K562 (cell line): ENCODE measurements around the gene POLK. TPM values are rescaled to one million over a fixed set of nuclear protein-coding genes. Genes with fewer than 3 reads are reported as not detected.

Experiments used
- ATAC-seq: fragments of 200-7000 bp; cut with Tn5 transposase; 3 replicates; pipeline ENCODE4 v1.9.1; 2020; ENCODE audit warnings: moderate library complexity
- BruUV-seq: library from RNA; stranded (reverse); fragments of 400-500 nt; replicated peaks from 2 replicates; lab custom pipeline; 2021; lab: Mats Ljungman, UMichigan
- CTCF ChIA-PET: fragments of 300-600 bp; formaldehyde crosslinking; extraction: SDS; loops from one replicate; lab custom pipeline; 2021; ENCODE audit warnings: low intra/inter-chr PET ratio; lab: Yijun Ruan, JAX
- POLR2A ChIA-PET: fragments of 300-600, 350-650 bp; sonication (Branson Sonifier 250); formaldehyde crosslinking; extraction: SDS; loops from one replicate; lab custom pipeline; 2021; ENCODE audit warnings: antibody characterized with exemption, inconsistent platforms; lab: Yijun Ruan, JAX
- DNase-seq, 4 experiments: peaks; one replicate each; pipeline versions ENCODE4 v3.0.0 to v3.0.0-alpha.2; 2011 to 2018; ENCODE audit warnings: low spot score in 3 of 4, mixed read lengths in 3 of 4; ENCODE audit errors: extremely low read depth in 1 of 4
- FAIRE-seq: peaks from 2 replicates; lab custom pipeline; 2011; peaks lifted over from hg19 to GRCh38; lab: Jason Lieb, UNC
- H2AFZ ChIP-seq: 2 replicates; pipeline ENCODE4 v1.6.0; 2011; ENCODE audit warnings: low read depth, low read length, control low read depth, inconsistent platforms
- H3K27ac ChIP-seq: fragments of 200-600 bp; 3 replicates; pipeline ENCODE4 v1.8.0; 2011; ENCODE audit warnings: low read depth, mild to moderate bottlenecking, control low read depth, inconsistent platforms, low read length, moderate library complexity, mixed read lengths; ENCODE audit errors: extremely low read depth
- H3K27me3 ChIP-seq, 2 experiments: fragments of 300-600 bp in 1 of 2; 2 replicates in 1 of 2; 3 replicates in 1 of 2; pipeline versions ENCODE4 v1.6.0 to v1.8.0; 2011; ENCODE audit warnings: inconsistent platforms in 2 of 2, low read length in 2 of 2, mild to moderate bottlenecking in 1 of 2, mixed read lengths in 1 of 2, moderate library complexity in 1 of 2; ENCODE audit not compliant: control insufficient read depth in 2 of 2, insufficient read depth in 2 of 2
- H3K36me3 ChIP-seq: fragments of 300-600 bp; 3 replicates; pipeline ENCODE4 v1.8.0; 2011; ENCODE audit warnings: mild to moderate bottlenecking, low read length, inconsistent platforms; ENCODE audit not compliant: control insufficient read depth, insufficient read depth
- H3K4me1 ChIP-seq, 2 experiments: fragments of 200-600 bp in 1 of 2; replicated peaks in 1 of 2; 2 replicates in 1 of 2; 3 replicates in 1 of 2; pipeline versions ENCODE4 v1.5.1 to v1.8.0; 2011; ENCODE audit warnings: inconsistent platforms in 2 of 2, low read length in 2 of 2, mild to moderate bottlenecking in 1 of 2, mixed read lengths in 1 of 2, moderate library complexity in 1 of 2; ENCODE audit not compliant: control insufficient read depth in 2 of 2, insufficient read depth in 2 of 2
- H3K4me2 ChIP-seq: 2 replicates; pipeline ENCODE4 v1.6.1; 2011; ENCODE audit warnings: low read length, control low read depth, inconsistent platforms, mixed read lengths; ENCODE audit not compliant: insufficient read depth
- H3K4me3 ChIP-seq: fragments of 200-600 bp; sonication (generic), shearing (Covaris generic); 2 replicates; pipeline ENCODE4 v1.5.1; 2016; ENCODE audit warnings: control low read depth, inconsistent platforms
- H3K79me2 ChIP-seq: fragments of 200-600 bp; 3 replicates; pipeline ENCODE4 v1.8.0; 2011; ENCODE audit warnings: low read length, inconsistent platforms; ENCODE audit not compliant: control insufficient read depth, insufficient read depth
- H3K9ac ChIP-seq, 2 experiments: 2 replicates each; pipeline versions ENCODE4 v1.6.0 to v1.6.1; 2011; ENCODE audit warnings: low read depth in 2 of 2, low read length in 2 of 2, control low read depth in 1 of 2, inconsistent platforms in 1 of 2, mild to moderate bottlenecking in 1 of 2, mixed read lengths in 1 of 2; ENCODE audit not compliant: insufficient read depth in 1 of 2
- H3K9me1 ChIP-seq: one replicate; pipeline ENCODE4 v1.6.0; 2011; ENCODE audit warnings: inconsistent platforms, mild to moderate bottlenecking, low read length, moderate library complexity; ENCODE audit not compliant: control insufficient read depth, insufficient read depth
- H3K9me3 ChIP-seq: replicated peaks from 2 replicates; pipeline ENCODE4 v1.5.1; 2011; ENCODE audit warnings: low read depth, low read length, inconsistent platforms; ENCODE audit not compliant: control insufficient read depth, insufficient read depth
- H4K20me1 ChIP-seq: replicated peaks from 2 replicates; pipeline ENCODE4 v1.6.1; 2011; ENCODE audit warnings: low read length, inconsistent platforms, mixed read lengths; ENCODE audit not compliant: control insufficient read depth, insufficient read depth
- DPF2 ChIP-seq: fragments of 450-650 bp; IDR thresholded peaks from 2 replicates; pipeline ENCODE4 v1.6.1; 2016
- FOS ChIP-seq: IDR thresholded peaks from 3 replicates; pipeline ENCODE4 v1.6.1; 2011; ENCODE audit not compliant: insufficient read length; ENCODE audit errors: extremely low read depth
- HDAC3 ChIP-seq: fragments of 450-650 bp; IDR thresholded peaks from 2 replicates; pipeline ENCODE4 v1.6.1; 2018; ENCODE audit warnings: borderline replicate concordance, mild to moderate bottlenecking, moderate library complexity; ENCODE audit not compliant: partially characterized antibody
- MYC ChIP-seq, 2 experiments: fragments of 250-450 bp in 1 of 2; sonication (Bioruptor Pico) in 1 of 2; IDR thresholded peaks; 2 replicates each; pipeline versions ENCODE4 v1.5.1 to v1.6.1; 2012 to 2021; ENCODE audit warnings: low read depth in 2 of 2, borderline replicate concordance in 1 of 2, improper control_type of control experiment in 1 of 2, low read length in 1 of 2, mild to moderate bottlenecking in 1 of 2, moderate library complexity in 1 of 2
- NFIC ChIP-seq: fragments of 450-650 bp; IDR thresholded peaks from 2 replicates; pipeline ENCODE4 v1.6.1; 2017; ENCODE audit warnings: mild to moderate bottlenecking, inconsistent platforms
- POLR2G ChIP-seq: fragments of 200-400 bp; formaldehyde crosslinking; IDR thresholded peaks from 2 replicates; pipeline ENCODE4 v1.6.1; 2017; ENCODE audit warnings: low read depth, mild to moderate bottlenecking, antibody characterized with exemption, low read length, moderate library complexity
- TBL1XR1 ChIP-seq, 2 experiments: IDR thresholded peaks; 2 replicates each; pipeline ENCODE4 v1.6.1; 2012; ENCODE audit warnings: improper control_type of control experiment in 2 of 2, low read length in 2 of 2, mild to moderate bottlenecking in 1 of 2
- ZNF12 ChIP-seq: sonication (generic); formaldehyde crosslinking; IDR thresholded peaks from 2 replicates; pipeline ENCODE4 v1.4.0; 2020; ENCODE audit warnings: mild to moderate bottlenecking, missing genetic modification reagents
- ZNF197 ChIP-seq: fragments of 200-800 bp; sonication (Bioruptor generic); IDR thresholded peaks from 2 replicates; pipeline ENCODE4 v1.6.1; 2016; ENCODE audit warnings: low read depth, missing genetic modification characterization, missing compliant biosample characterization
- ZNF79 ChIP-seq: fragments of 250-450 bp; sonication (Bioruptor Pico); IDR thresholded peaks from 2 replicates; pipeline ENCODE4 v1.4.0; 2020; ENCODE audit warnings: low read depth, mild to moderate bottlenecking, moderate library complexity
- WGBS: fragments of 100-300 bp; shearing (Covaris generic); methylation state at CpG from one replicate; pipeline ENCODE4 v1.1.6; 2016; ENCODE audit warnings: low coverage, mixed read lengths; ENCODE audit not compliant: insufficient coverage; ENCODE audit errors: missing lambda C conversion rate; 5-methylcytosine and 5-hydroxymethylcytosine counted together
- in situ Hi-C: fragments of 300-500 bp; cut with MboI; formaldehyde crosslinking; loops from 4 replicates; pipeline ENCODE4 v1.15.0; 2018; ENCODE audit warnings: inconsistent platforms, mixed read lengths
- intact Hi-C: fragments of 100-400 bp; cut with micrococcal nuclease; formaldehyde crosslinking; loops from 2 replicates; pipeline ENCODE4 v1.14.2; 2022
- polyA plus RNA-seq, 8 experiments: library from polyadenylated mRNA; depleted of rRNA in 4 of 8; stranded (reverse) in 5 of 8; unstranded in 3 of 8; fragments of >200 nt; fragmentation: Nextera tagmentation in 2 of 8; fragmentation: Illumina TruSeq in 1 of 8; extraction: Ambion mirVana in 2 of 8; extraction: Trizol in 1 of 8; gene quantifications; 2 replicates each; pipeline versions ENCODE4 v1.2.1 to v1.2.3, GENCODE V29; 2011 to 2014; ENCODE audit warnings: inconsistent platforms in 1 of 8, missing spikeins in 1 of 8
- total RNA-seq, 7 experiments: library from RNA; depleted of rRNA in 6 of 7; stranded (reverse); fragments of >200 nt in 6 of 7; fragmentation: Illumina TruSeq in 2 of 7; extraction: Trizol in 2 of 7; gene quantifications; 2 replicates each; pipeline versions ENCODE4 v1.2.1 to v1.2.3, GENCODE V29; 2011 to 2021; ENCODE audit warnings: low replicate concordance in 1 of 7
- TF ChIP-seq, protein P1 (sequence below): sonication (generic); IDR thresholded peaks from 2 replicates; pipeline ENCODE4 v1.6.1; 2016
- TF ChIP-seq, protein P2 (sequence below): fragments of 250-450 bp; sonication (Bioruptor Pico); IDR thresholded peaks from 2 replicates; pipeline ENCODE4 v1.6.1; 2021; ENCODE audit warnings: mild to moderate bottlenecking
- TF ChIP-seq, protein P3 (sequence below): sonication (generic); formaldehyde crosslinking; IDR thresholded peaks from 2 replicates; pipeline ENCODE4 v1.8.1; 2023; ENCODE audit warnings: mild to moderate bottlenecking, missing genetic modification reagents
- TF ChIP-seq, protein P4 (sequence below): sonication (generic); formaldehyde crosslinking; IDR thresholded peaks from 2 replicates; pipeline ENCODE4 v1.9.0; 2022; ENCODE audit warnings: mild to moderate bottlenecking, missing genetic modification reagents

POLK gene
- total and polyA plus RNA-seq, 9 of the 15 experiments (the other 6 are each of a cell fraction or from before 2014, with no cell fraction given) = 6.1 to 31.6 (median 16.5) TPM

DNA sequence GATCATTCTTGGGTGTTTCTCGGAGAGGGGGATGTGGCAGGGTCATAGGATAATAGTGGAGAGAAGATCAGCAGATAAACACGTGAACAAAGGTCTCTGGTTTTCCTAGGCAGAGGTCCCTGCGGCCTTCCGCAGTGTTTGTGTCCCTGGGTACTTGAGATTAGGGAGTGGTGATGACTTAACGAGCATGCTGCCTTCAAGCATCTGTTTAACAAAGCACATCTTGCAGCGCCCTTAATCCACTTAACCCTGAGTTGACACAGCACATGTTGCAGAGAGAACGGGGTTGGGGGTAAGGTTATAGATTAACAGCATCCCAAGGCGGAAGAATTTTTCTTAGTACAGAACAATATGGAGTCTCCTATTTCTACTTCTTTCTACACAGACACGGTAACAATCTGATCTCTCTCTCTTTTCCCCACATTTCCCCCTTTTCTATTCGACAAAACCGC, 99.2 kb downstream of the POLK start (continued):
- peak; percentile 21; the same call in 1 of the 2 replicates for TF ChIP-seq DPF2
- peak; percentile 44; the same call in 1 of the 2 replicates for TF ChIP-seq NFIC
- TF ChIP-seq, protein P1, sequence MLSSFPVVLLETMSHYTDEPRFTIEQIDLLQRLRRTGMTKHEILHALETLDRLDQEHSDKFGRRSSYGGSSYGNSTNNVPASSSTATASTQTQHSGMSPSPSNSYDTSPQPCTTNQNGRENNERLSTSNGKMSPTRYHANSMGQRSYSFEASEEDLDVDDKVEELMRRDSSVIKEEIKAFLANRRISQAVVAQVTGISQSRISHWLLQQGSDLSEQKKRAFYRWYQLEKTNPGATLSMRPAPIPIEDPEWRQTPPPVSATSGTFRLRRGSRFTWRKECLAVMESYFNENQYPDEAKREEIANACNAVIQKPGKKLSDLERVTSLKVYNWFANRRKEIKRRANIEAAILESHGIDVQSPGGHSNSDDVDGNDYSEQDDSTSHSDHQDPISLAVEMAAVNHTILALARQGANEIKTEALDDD = peak; percentile 86
- TF ChIP-seq, all 486 proteins: peak for 21; not testable (repeated sequence) for 465

DNA sequence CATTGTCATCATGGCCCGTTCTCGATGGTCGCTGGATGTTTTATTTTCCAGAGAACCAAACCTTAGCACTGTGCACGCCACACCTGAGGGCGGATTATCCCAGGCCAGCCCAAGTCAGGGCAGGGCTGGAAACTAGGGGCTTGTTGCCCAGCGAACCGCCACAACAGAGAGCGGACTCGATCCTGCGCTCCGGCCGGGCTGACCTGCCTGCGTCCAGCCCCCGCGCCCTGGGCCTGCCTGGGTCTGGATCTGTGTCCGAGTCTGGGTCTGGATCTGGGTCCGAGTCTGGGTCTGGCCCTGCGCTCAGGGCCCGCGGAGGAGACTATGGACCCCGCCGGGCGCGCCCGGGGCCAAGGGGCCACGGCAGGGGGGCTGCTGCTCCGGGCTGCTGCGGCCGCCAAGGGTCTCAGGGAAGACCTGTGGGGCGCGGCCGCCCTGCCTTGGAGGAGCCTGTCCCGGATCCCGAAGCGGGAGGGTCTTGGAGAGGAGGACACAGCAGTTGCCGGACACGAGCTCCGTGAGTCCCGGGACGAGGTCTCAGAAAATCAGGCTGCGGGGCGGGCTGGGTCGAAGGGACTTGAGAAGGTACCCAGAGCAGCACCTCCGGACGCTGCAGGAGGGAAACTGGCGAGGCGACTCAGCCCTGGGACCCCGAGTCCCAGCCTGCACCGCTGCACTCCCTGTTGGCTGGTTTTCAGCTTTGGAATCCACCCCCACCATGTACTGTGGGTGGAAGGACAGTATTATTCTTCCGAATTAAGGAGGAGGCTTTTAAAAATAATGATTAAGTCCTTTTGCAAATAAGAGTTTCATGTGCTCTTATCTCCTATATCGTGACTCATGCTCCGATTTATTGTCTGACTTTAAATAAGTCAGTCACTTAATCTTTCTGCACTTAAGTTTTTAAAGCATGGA, 99.9 kb downstream of the POLK start, which contains the start of gene ANKDD1B:
Gene ANKDD1B (plus strand): TSS at position 143 of the 915 bp plus-strand sequence. CDS start 182 bp downstream, at position 325.
- no peak within 1 kb of the TSS; a peak in 1 of 4 replicates for H3K9ac ChIP-seq
- H3K9me1 ChIP-seq = no peaks in the 10 kb centered on the region
- no peak within 1 kb of the TSS for H3K27ac ChIP-seq
- H3K27me3 ChIP-seq = no peaks in the 10 kb centered on the region
- BruUV-seq = no TSS peak
- H3K4me3 ChIP-seq = no peak within 1 kb of the TSS
- H4K20me1 ChIP-seq = no peaks in the 10 kb centered on the region
- 92% methylated on average over 35 of the region's 52 CpGs for WGBS
- ChIA-PET CTCF (no interaction called here), POLR2A (interaction anchor here (0.7 kb wide), 1 partner anchor 9 kb away, joined by 4 read pairs; no protein-coding TSS in a partner anchor)
- no peak for ATAC-seq
- no peaks in the 10 kb centered on the region for H3K9me3 ChIP-seq
- peaks cover 16 to 25% of the 10 kb centered on the region in 2 experiments; a peak in 4 of 5 replicates for H3K4me1 ChIP-seq
- DNase-seq = no peak
- H3K79me2 ChIP-seq = no peaks in the 10 kb centered on the region
- no peak within 1 kb of the TSS for H2AFZ ChIP-seq
- intact Hi-C loops = no loop called here
- no peaks in the 10 kb centered on the region for H3K36me3 ChIP-seq
- no peak for FAIRE-seq
- H3K4me2 ChIP-seq = no peak within 1 kb of the TSS
- in situ Hi-C loops = no loop called here
- TF ChIP-seq, protein P2, sequence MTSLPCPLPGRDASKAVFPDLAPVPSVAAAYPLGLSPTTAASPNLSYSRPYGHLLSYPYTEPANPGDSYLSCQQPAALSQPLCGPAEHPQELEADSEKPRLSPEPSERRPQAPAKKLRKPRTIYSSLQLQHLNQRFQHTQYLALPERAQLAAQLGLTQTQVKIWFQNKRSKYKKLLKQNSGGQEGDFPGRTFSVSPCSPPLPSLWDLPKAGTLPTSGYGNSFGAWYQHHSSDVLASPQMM (CRISPR knock-in tag) = no peak
- TF ChIP-seq ZNF12 (CRISPR knock-in tag) = no peak
- no peak for TF ChIP-seq TBL1XR1 (IDR thresholded peaks at IDR 0.05; ENCODE audit: low read length in 2 of 2)
- no peak for TF ChIP-seq ZNF197 (CRISPR knock-in tag)
- TF ChIP-seq FOS = no peak
- peak; percentile 55 for TF ChIP-seq POLR2G
- no peak for TF ChIP-seq HDAC3
- TF ChIP-seq, protein P3, sequence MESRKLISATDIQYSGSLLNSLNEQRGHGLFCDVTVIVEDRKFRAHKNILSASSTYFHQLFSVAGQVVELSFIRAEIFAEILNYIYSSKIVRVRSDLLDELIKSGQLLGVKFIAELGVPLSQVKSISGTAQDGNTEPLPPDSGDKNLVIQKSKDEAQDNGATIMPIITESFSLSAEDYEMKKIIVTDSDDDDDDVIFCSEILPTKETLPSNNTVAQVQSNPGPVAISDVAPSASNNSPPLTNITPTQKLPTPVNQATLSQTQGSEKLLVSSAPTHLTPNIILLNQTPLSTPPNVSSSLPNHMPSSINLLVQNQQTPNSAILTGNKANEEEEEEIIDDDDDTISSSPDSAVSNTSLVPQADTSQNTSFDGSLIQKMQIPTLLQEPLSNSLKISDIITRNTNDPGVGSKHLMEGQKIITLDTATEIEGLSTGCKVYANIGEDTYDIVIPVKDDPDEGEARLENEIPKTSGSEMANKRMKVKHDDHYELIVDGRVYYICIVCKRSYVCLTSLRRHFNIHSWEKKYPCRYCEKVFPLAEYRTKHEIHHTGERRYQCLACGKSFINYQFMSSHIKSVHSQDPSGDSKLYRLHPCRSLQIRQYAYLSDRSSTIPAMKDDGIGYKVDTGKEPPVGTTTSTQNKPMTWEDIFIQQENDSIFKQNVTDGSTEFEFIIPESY (CRISPR knock-in tag) = peak; percentile 85
- TF ChIP-seq ZNF79 (CRISPR knock-in tag) = no peak
- TF ChIP-seq, protein P4, sequence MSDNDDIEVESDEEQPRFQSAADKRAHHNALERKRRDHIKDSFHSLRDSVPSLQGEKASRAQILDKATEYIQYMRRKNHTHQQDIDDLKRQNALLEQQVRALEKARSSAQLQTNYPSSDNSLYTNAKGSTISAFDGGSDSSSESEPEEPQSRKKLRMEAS (CRISPR knock-in tag) = no peak
- TF ChIP-seq MYC (IDR thresholded peaks at IDR 0.05; ENCODE audit: low read depth, low read length) = no peak
- TF ChIP-seq MYC (CRISPR knock-in tag; IDR thresholded peaks at IDR 0.05; ENCODE audit: borderline replicate concordance, low read depth) = no peak
